ENCODE results near the gene NPDC1.

Gene NPDC1

GRCh38 chr9:137025517-137025966, 20.4 kb downstream of the NPDC1 start:
- Histone ChIP-seq H3K27me3 (ENCODE audit: insufficient read depth, low read depth) (peaks cover 8% of the 10 kb centered on the region; the same call in 1 of the 2 replicates), H3K27ac (no peak overlapping the region), H3K9ac (no peak overlapping the region), H3K4me2 (no peak overlapping the region), H4K20me1 (ENCODE audit: insufficient read depth) (no peaks in the 10 kb centered on the region), H3K4me1 (ENCODE audit: low read depth, poor library complexity, severe bottlenecking) (peaks cover 26% of the 10 kb centered on the region), H3K79me2 (ENCODE audit: insufficient read depth, low read depth) (no peaks in the 10 kb centered on the region), H3K4me3 (IDR thresholded peaks at IDR 0.05; ENCODE audit: insufficient read depth, low read depth, low read length) (no peak overlapping the region), H2AFZ (ENCODE audit: low read depth) (no peak overlapping the region), H3K36me3 (ENCODE audit: insufficient read depth) (no peaks in the 10 kb centered on the region)
- TF ChIP-seq CTCF (conservative IDR thresholded peaks at IDR 0.05; ENCODE audit: low read depth, low read length): no peak

- H3K27ac ChIP-seq: no peak overlapping the region
- H3K4me1 ChIP-seq (ENCODE audit: low read depth, poor library complexity, severe bottlenecking): peaks cover 7% of the 10 kb centered on the region
- no peak for TF ChIP-seq CTCF (conservative IDR thresholded peaks at IDR 0.05; ENCODE audit: low read depth, low read length)
- peaks cover 13% of the 10 kb centered on the region; the same call in 1 of the 2 replicates for H3K27me3 ChIP-seq (ENCODE audit: insufficient read depth, low read depth)
- H3K9ac ChIP-seq: no peak overlapping the region
- no peaks in the 10 kb centered on the region for H4K20me1 ChIP-seq (ENCODE audit: insufficient read depth)
- no peak overlapping the region for H2AFZ ChIP-seq (ENCODE audit: low read depth)
- no peak overlapping the region for H3K4me3 ChIP-seq (IDR thresholded peaks at IDR 0.05; ENCODE audit: insufficient read depth, low read depth, low read length)
- no peaks in the 10 kb centered on the region for H3K79me2 ChIP-seq (ENCODE audit: insufficient read depth, low read depth)
- no peak overlapping the region for H3K4me2 ChIP-seq
- no peaks in the 10 kb centered on the region for H3K36me3 ChIP-seq (ENCODE audit: insufficient read depth)
Observed at GRCh38 chr9:137023583-137023991, 22.4 kb downstream of the NPDC1 start.

- peaks cover 13% of the 10 kb centered on the region; the same call in 1 of the 2 replicates for H3K27me3 ChIP-seq (ENCODE audit: insufficient read depth, low read depth)
- TF ChIP-seq CTCF (conservative IDR thresholded peaks at IDR 0.05; ENCODE audit: low read depth, low read length): no peak
- no peak overlapping the region for H3K27ac ChIP-seq
- H4K20me1 ChIP-seq (ENCODE audit: insufficient read depth): no peaks in the 10 kb centered on the region
- H3K4me2 ChIP-seq: no peak overlapping the region
- peaks cover 4% of the 10 kb centered on the region for H3K4me1 ChIP-seq (ENCODE audit: low read depth, poor library complexity, severe bottlenecking)
- no peak overlapping the region for H2AFZ ChIP-seq (ENCODE audit: low read depth)
- no peak overlapping the region for H3K4me3 ChIP-seq (IDR thresholded peaks at IDR 0.05; ENCODE audit: insufficient read depth, low read depth, low read length)
- no peak overlapping the region for H3K9ac ChIP-seq
- no peaks in the 10 kb centered on the region for H3K36me3 ChIP-seq (ENCODE audit: insufficient read depth)
- no peaks in the 10 kb centered on the region for H3K79me2 ChIP-seq (ENCODE audit: insufficient read depth, low read depth)
Observed at GRCh38 chr9:137023157-137023556, 22.8 kb downstream of the NPDC1 start.

GRCh38 chr9:137022662-137023008, 23.3 kb downstream of the NPDC1 start:
- H3K4me1 ChIP-seq (ENCODE audit: low read depth, poor library complexity, severe bottlenecking): peaks cover 4% of the 10 kb centered on the region
- H3K27me3 ChIP-seq (ENCODE audit: insufficient read depth, low read depth): peaks cover 13% of the 10 kb centered on the region; the same call in 1 of the 2 replicates
- no peak overlapping the region for H2AFZ ChIP-seq (ENCODE audit: low read depth)
- no peak overlapping the region for H3K27ac ChIP-seq
- H3K4me2 ChIP-seq: no peak overlapping the region
- no peaks in the 10 kb centered on the region for H4K20me1 ChIP-seq (ENCODE audit: insufficient read depth)
- H3K4me3 ChIP-seq (IDR thresholded peaks at IDR 0.05; ENCODE audit: insufficient read depth, low read depth, low read length): no peak overlapping the region
- no peaks in the 10 kb centered on the region for H3K36me3 ChIP-seq (ENCODE audit: insufficient read depth)
- no peak overlapping the region for H3K9ac ChIP-seq
- H3K79me2 ChIP-seq (ENCODE audit: insufficient read depth, low read depth): no peaks in the 10 kb centered on the region
- no peak for TF ChIP-seq CTCF (conservative IDR thresholded peaks at IDR 0.05; ENCODE audit: low read depth, low read length)
